Measurements from ENCODE around the gene PDE9A.
"Not testable (repeated sequence)": the region's sequence is repeated elsewhere in the genome, so short reads cannot be mapped to it uniquely, and the experiment has no call there.

Gene PDE9A

GRCh38 chr21:42626171-42626570 lies 27.2 kb upstream of the PDE9A start:
- no peak for FAIRE-seq

GRCh38 chr21:42627527-42628289 lies 25.7 kb upstream of the PDE9A start:
- DNase-seq (ENCODE audit: insufficient read length) (no peak), FAIRE-seq (no peak)
- TF ChIP-seq POLR2AphosphoS5 (IDR thresholded peaks at IDR 0.05; ENCODE audit: low read depth, low read length) (no peak), POLR2A (IDR thresholded peaks at IDR 0.05; ENCODE audit: low read depth, low read length) (no peak), TAF1 (IDR thresholded peaks at IDR 0.05; ENCODE audit: borderline replicate concordance, low read depth, low read length) (no peak)

More at GRCh38 chr21:42626171-42626570, 27.2 kb upstream of the PDE9A start:
- no peak for DNase-seq (ENCODE audit: insufficient read length)
- TF ChIP-seq POLR2A (IDR thresholded peaks at IDR 0.05; ENCODE audit: low read depth, low read length): no peak
- TF ChIP-seq POLR2AphosphoS5 (IDR thresholded peaks at IDR 0.05; ENCODE audit: low read depth, low read length): no peak

GRCh38 chr21:42628466-42629061 lies 24.9 kb upstream of the PDE9A start:
- not testable (repeated sequence) for FAIRE-seq; DNase-seq (ENCODE audit: insufficient read length)

GRCh38 chr21:42629933-42630589 lies 23.4 kb upstream of the PDE9A start:
- FAIRE-seq: no peak
- TF ChIP-seq POLR2AphosphoS5 (IDR thresholded peaks at IDR 0.05; ENCODE audit: low read depth, low read length) (no peak), POLR2A (IDR thresholded peaks at IDR 0.05; ENCODE audit: low read depth, low read length) (no peak), TAF1 (IDR thresholded peaks at IDR 0.05; ENCODE audit: borderline replicate concordance, low read depth, low read length) (no peak)

GRCh38 chr21:42630626-42631025 lies 22.8 kb upstream of the PDE9A start:
- DNase-seq (ENCODE audit: insufficient read length) (no peak), FAIRE-seq (no peak)
- no peak for TF ChIP-seq TAF1 (IDR thresholded peaks at IDR 0.05; ENCODE audit: borderline replicate concordance, low read depth, low read length)
- TF ChIP-seq POLR2AphosphoS5 (IDR thresholded peaks at IDR 0.05; ENCODE audit: low read depth, low read length): no peak
- no peak for TF ChIP-seq POLR2A (IDR thresholded peaks at IDR 0.05; ENCODE audit: low read depth, low read length)

More at GRCh38 chr21:42629933-42630589, 23.4 kb upstream of the PDE9A start:
- DNase-seq (ENCODE audit: insufficient read length): no peak

GRCh38 chr21:42631142-42631541 lies 22.3 kb upstream of the PDE9A start:
- no peak for DNase-seq (ENCODE audit: insufficient read length)
- TF ChIP-seq POLR2AphosphoS5 (IDR thresholded peaks at IDR 0.05; ENCODE audit: low read depth, low read length) (no peak), TAF1 (IDR thresholded peaks at IDR 0.05; ENCODE audit: borderline replicate concordance, low read depth, low read length) (no peak), POLR2A (IDR thresholded peaks at IDR 0.05; ENCODE audit: low read depth, low read length) (no peak)
- no peak for FAIRE-seq

- TF ChIP-seq TAF1 (IDR thresholded peaks at IDR 0.05; ENCODE audit: borderline replicate concordance, low read depth, low read length): no peak
- no peak for TF ChIP-seq POLR2A (IDR thresholded peaks at IDR 0.05; ENCODE audit: low read depth, low read length)
- no peak for TF ChIP-seq POLR2AphosphoS5 (IDR thresholded peaks at IDR 0.05; ENCODE audit: low read depth, low read length)
- FAIRE-seq: no peak
These were observed 21.1 kb upstream of the PDE9A start for GRCh38 chr21:42632336-42632751.

GRCh38 chr21:42632771-42633690 lies 20.4 kb upstream of the PDE9A start:
- FAIRE-seq (no peak), DNase-seq (ENCODE audit: insufficient read length) (no peak)
- TF ChIP-seq POLR2AphosphoS5 (IDR thresholded peaks at IDR 0.05; ENCODE audit: low read depth, low read length) (no peak), TAF1 (IDR thresholded peaks at IDR 0.05; ENCODE audit: borderline replicate concordance, low read depth, low read length) (no peak), POLR2A (IDR thresholded peaks at IDR 0.05; ENCODE audit: low read depth, low read length) (no peak)

More at GRCh38 chr21:42632336-42632751, 21.1 kb upstream of the PDE9A start:
- no peak for DNase-seq (ENCODE audit: insufficient read length)

- TF ChIP-seq POLR2A (IDR thresholded peaks at IDR 0.05; ENCODE audit: low read depth, low read length) (no peak), POLR2AphosphoS5 (IDR thresholded peaks at IDR 0.05; ENCODE audit: low read depth, low read length) (no peak), TAF1 (IDR thresholded peaks at IDR 0.05; ENCODE audit: borderline replicate concordance, low read depth, low read length) (no peak)
- no peak for FAIRE-seq
- DNase-seq (ENCODE audit: insufficient read length): no peak
These were observed 19.6 kb upstream of the PDE9A start for GRCh38 chr21:42633858-42634257.

- TF ChIP-seq TAF1 (IDR thresholded peaks at IDR 0.05; ENCODE audit: borderline replicate concordance, low read depth, low read length) (no peak), POLR2AphosphoS5 (IDR thresholded peaks at IDR 0.05; ENCODE audit: low read depth, low read length) (no peak), POLR2A (IDR thresholded peaks at IDR 0.05; ENCODE audit: low read depth, low read length) (no peak)
- DNase-seq (ENCODE audit: insufficient read length) (no peak), FAIRE-seq (no peak)
These were observed 17.4 kb upstream of the PDE9A start for GRCh38 chr21:42635848-42636519.

Data from GM12892 (cell line).